ENCODE data around the gene SPP2. TPM values are rescaled to one million over a fixed set of nuclear protein-coding genes. Genes with fewer than 3 reads are reported as not detected.

The SPP2 gene
- total RNA-seq, 1 experiment from 2014 or later: not detected

DNA sequence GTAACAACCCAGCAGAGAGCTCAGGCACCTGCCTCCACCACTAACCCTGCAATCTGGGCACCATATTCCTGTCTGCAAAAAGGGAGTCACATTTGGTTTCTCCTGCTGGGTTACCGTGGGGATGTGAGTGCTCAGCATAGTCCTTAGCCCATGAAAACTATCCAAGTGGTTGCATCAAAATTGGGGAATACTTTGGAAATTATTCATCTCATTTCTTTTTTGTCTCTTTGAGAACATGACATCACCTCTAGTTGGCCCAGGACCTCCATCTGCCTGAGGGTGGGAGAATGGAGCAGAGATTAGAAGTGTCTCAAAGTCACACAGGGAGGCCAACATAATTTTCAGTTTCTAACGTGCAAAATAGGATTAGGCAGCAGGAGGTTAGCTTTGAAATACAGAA is 19.3 kb upstream of the SPP2 start:
- in situ Hi-C loops (cut with HindIII; ENCODE audit: low pct_unique_long_range_greater_than_20kb, low sequenced_read_pairs) (no loop called here), intact Hi-C loops (cut with micrococcal nuclease; ENCODE audit: unreplicated experiment) (no loop called here)
- ATAC-seq (no peak), DNase-seq (ENCODE audit: low read depth, low spot score) (no peak)
- no peaks in the 10 kb centered on the region for H3K36me3 ChIP-seq (ENCODE audit: control insufficient read depth, insufficient read depth, low read length)
- ChIA-PET CTCF (no interaction called here), POLR2A (no interaction called here)
- H3K4me1 ChIP-seq (ENCODE audit: control insufficient read depth, insufficient read depth, low read length): no peaks in the 10 kb centered on the region; the same call in 1 of the 2 replicates
- H3K27me3 ChIP-seq (ENCODE audit: control insufficient read depth, insufficient read depth, low read length): no peaks in the 10 kb centered on the region
- H3K4me3 ChIP-seq (ENCODE audit: low read depth in 2 of 2, low read length in 2 of 2): no peak overlapping the region
- TF ChIP-seq TCF7L2 (IDR thresholded peaks at IDR 0.05; ENCODE audit: low read depth, low read length): no peak
- TF ChIP-seq, protein P1, sequence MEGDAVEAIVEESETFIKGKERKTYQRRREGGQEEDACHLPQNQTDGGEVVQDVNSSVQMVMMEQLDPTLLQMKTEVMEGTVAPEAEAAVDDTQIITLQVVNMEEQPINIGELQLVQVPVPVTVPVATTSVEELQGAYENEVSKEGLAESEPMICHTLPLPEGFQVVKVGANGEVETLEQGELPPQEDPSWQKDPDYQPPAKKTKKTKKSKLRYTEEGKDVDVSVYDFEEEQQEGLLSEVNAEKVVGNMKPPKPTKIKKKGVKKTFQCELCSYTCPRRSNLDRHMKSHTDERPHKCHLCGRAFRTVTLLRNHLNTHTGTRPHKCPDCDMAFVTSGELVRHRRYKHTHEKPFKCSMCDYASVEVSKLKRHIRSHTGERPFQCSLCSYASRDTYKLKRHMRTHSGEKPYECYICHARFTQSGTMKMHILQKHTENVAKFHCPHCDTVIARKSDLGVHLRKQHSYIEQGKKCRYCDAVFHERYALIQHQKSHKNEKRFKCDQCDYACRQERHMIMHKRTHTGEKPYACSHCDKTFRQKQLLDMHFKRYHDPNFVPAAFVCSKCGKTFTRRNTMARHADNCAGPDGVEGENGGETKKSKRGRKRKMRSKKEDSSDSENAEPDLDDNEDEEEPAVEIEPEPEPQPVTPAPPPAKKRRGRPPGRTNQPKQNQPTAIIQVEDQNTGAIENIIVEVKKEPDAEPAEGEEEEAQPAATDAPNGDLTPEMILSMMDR (IDR thresholded peaks at IDR 0.05): no peak
- TF ChIP-seq, protein P2, sequence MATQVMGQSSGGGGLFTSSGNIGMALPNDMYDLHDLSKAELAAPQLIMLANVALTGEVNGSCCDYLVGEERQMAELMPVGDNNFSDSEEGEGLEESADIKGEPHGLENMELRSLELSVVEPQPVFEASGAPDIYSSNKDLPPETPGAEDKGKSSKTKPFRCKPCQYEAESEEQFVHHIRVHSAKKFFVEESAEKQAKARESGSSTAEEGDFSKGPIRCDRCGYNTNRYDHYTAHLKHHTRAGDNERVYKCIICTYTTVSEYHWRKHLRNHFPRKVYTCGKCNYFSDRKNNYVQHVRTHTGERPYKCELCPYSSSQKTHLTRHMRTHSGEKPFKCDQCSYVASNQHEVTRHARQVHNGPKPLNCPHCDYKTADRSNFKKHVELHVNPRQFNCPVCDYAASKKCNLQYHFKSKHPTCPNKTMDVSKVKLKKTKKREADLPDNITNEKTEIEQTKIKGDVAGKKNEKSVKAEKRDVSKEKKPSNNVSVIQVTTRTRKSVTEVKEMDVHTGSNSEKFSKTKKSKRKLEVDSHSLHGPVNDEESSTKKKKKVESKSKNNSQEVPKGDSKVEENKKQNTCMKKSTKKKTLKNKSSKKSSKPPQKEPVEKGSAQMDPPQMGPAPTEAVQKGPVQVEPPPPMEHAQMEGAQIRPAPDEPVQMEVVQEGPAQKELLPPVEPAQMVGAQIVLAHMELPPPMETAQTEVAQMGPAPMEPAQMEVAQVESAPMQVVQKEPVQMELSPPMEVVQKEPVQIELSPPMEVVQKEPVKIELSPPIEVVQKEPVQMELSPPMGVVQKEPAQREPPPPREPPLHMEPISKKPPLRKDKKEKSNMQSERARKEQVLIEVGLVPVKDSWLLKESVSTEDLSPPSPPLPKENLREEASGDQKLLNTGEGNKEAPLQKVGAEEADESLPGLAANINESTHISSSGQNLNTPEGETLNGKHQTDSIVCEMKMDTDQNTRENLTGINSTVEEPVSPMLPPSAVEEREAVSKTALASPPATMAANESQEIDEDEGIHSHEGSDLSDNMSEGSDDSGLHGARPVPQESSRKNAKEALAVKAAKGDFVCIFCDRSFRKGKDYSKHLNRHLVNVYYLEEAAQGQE (IDR thresholded peaks at IDR 0.05; ENCODE audit: insufficient read depth in 1 of 2, low read depth in 2 of 2, low read length in 1 of 2): no peak
- no peak for TF ChIP-seq SIN3A (IDR thresholded peaks at IDR 0.05; ENCODE audit: borderline replicate concordance, insufficient read depth, low read depth, low read length)
- TF ChIP-seq POLR2AphosphoS5 (IDR thresholded peaks at IDR 0.05; ENCODE audit: low read depth, low read length): no peak
- peaks cover 12% of the 10 kb centered on the region; the same call in 1 of the 2 replicates for H3K9me3 ChIP-seq (ENCODE audit: control insufficient read depth, insufficient read depth, low read depth, low read length)
- H3K27ac ChIP-seq (ENCODE audit: low read length): no peak overlapping the region
- no TSS peak for BruUV-seq (replicated peaks)

DNA sequence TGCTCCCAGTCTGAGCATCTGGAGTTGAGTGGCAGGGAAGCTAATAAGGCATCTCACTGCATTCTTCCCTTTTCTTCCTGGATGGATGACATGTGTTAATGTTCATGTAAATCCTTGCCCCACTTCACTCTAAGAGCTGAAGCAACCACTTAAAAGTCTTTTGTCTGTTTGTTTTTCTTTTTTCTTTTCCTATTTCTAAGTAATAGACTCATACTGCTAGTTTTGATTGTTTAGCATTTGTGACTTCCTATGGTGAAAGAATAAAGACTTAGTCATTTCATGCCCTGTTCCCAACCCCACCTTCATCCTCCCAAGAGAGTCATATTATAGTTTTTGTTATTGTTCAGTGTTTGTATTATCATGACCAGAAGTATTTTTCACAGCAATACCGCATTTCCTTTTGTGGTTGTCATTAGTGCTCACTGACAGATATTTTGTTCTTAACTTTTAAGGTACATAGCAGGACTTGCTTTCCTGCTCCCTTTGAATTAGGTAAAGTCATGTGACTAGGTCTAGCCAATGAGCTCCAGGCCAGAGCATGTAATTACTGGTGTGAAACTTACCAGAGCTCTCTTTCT is 18.1 kb upstream of the SPP2 start:
- no peak for DNase-seq (ENCODE audit: low read depth, low spot score)
- Histone ChIP-seq H3K9me3 (ENCODE audit: control insufficient read depth, insufficient read depth, low read depth, low read length) (peaks cover 17% of the 10 kb centered on the region; the same call in 1 of the 2 replicates), H3K27ac (ENCODE audit: low read length) (no peak overlapping the region), H3K4me1 (ENCODE audit: control insufficient read depth, insufficient read depth, low read length) (no peaks in the 10 kb centered on the region), H3K36me3 (ENCODE audit: control insufficient read depth, insufficient read depth, low read length) (no peaks in the 10 kb centered on the region), H3K27me3 (ENCODE audit: control insufficient read depth, insufficient read depth, low read length) (no peaks in the 10 kb centered on the region), H3K4me3 (ENCODE audit: low read depth in 2 of 2, low read length in 2 of 2) (no peak overlapping the region)
- CTCF ChIA-PET: no interaction called here
- POLR2A ChIA-PET: no interaction called here
- ATAC-seq: no peak
- TF ChIP-seq, protein P2 (IDR thresholded peaks at IDR 0.05; ENCODE audit: insufficient read depth in 1 of 2, low read depth in 2 of 2, low read length in 1 of 2): no peak
- TF ChIP-seq POLR2AphosphoS5 (IDR thresholded peaks at IDR 0.05; ENCODE audit: low read depth, low read length) (no peak), SIN3A (IDR thresholded peaks at IDR 0.05; ENCODE audit: borderline replicate concordance, insufficient read depth, low read depth, low read length) (no peak)
- in situ Hi-C loops (cut with HindIII; ENCODE audit: low pct_unique_long_range_greater_than_20kb, low sequenced_read_pairs) (no loop called here), intact Hi-C loops (cut with micrococcal nuclease; ENCODE audit: unreplicated experiment) (no loop called here)
- BruUV-seq (replicated peaks): no TSS peak
